A549 (cell line): ENCODE measurements around the gene PROB1.

Experiments used
- CTCF ChIP-seq: fragments of >200 bp; sonication (Bioruptor Twin); formaldehyde crosslinking; IDR thresholded peaks from 3 replicates; pipeline ENCODE4 v1.5.1; 2016
- MAFK ChIP-seq: fragments of 450-650 bp; IDR thresholded peaks from 2 replicates; pipeline ENCODE4 v1.6.1; 2014; ENCODE audit not compliant: partially characterized antibody
- POLR2A ChIP-seq: IDR thresholded peaks from 2 replicates; pipeline ENCODE4 v1.6.1; 2012; ENCODE audit warnings: mild to moderate bottlenecking, low read length
- SMC3 ChIP-seq: fragments of >200 bp; sonication (Bioruptor Twin); formaldehyde crosslinking; IDR thresholded peaks from 3 replicates; pipeline ENCODE4 v1.6.1; 2018; ENCODE audit warnings: inconsistent platforms
- ZSCAN20 ChIP-seq: fragments of 250-450 bp; sonication (Bioruptor Pico); IDR thresholded peaks from 2 replicates; pipeline ENCODE4 v1.8.0; 2022; ENCODE audit warnings: mild to moderate bottlenecking, moderate library complexity

GRCh38 chr5:139430015-139430414, 35.1 kb upstream of the PROB1 start:
- no peak for TF ChIP-seq CTCF
- no peak for TF ChIP-seq SMC3
- no peak for TF ChIP-seq POLR2A
- TF ChIP-seq MAFK, result no peak
- TF ChIP-seq ZSCAN20 (CRISPR knock-in tag), result no peak
